Transverse colon (tissue), 4 donors: ENCODE measurements around the gene NSUN3.

Experiments used
- CTCF ChIP-seq, 5 experiments: fragments of 200-600 bp in 3 of 5; fragments of 450-650 bp in 2 of 5; sonication (generic) in 3 of 5; IDR thresholded peaks; 1 replicate in 2 of 5; 2 replicates in 3 of 5; pipeline ENCODE4 v1.5.1; 2016 to 2017; ENCODE audit warnings: antibody characterized with exemption in 5 of 5, inconsistent platforms in 3 of 5, mild to moderate bottlenecking in 2 of 5, moderate library complexity in 1 of 5
- POLR2A ChIP-seq: fragments of 450-650 bp; IDR thresholded peaks from one replicate; pipeline ENCODE4 v1.6.1; 2016; ENCODE audit warnings: antibody characterized with exemption, mild to moderate bottlenecking, moderate library complexity
- POLR2AphosphoS5 ChIP-seq, 3 donors: sonication (generic); formaldehyde crosslinking; IDR thresholded peaks; one replicate each; pipeline ENCODE4 v1.6.1; 2016; ENCODE audit warnings: antibody characterized with exemption in 3 of 3

DNA sequence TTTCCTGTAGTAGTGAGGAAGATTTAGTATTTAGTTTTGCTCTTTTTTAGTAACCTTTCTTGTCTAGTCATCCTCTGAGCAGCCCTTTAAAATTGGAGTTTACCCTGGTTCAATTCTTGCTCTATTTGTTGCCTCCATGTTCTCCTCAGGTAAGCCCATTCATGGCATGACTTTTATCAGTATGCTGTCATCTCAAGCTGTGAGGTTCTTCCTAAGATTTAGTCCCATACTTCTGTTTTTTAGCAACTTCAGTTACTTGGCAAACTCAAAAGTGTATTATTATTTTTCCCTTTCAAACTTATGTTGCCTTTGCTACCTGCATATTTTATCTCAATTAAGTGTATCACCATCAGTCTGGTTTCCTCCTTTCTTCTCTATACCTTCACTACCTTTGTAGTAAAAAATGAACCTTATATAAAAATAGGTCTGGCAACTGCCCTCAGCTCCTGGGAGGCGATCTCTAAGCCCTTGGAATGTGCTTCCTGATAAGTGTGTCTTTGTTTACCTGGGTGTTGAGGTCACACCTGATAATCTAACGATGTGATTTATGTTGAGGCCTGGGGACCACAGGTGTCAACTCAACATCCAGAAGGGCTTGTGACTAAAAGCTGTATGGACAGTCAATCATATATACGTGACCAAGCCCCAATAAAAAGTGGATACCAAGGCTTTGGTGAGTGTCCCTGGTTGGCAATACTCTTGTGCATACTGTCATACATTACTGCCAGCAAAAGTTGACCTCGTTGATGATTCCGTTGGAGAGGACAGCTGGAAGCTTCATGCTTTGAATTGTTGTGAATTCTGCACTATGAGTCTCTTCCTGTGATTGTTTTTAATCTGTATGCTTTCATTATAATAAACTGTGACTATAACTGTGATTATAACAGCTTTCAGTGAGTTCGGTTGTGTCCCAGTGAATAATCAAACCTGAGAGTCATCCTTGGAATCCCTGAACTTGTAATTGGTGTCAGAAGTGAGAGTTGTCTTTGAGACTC, 3.9 kb downstream of the NSUN3 start:
- no peak for TF ChIP-seq CTCF (IDR thresholded peaks at IDR 0.05)
- TF ChIP-seq POLR2AphosphoS5 (IDR thresholded peaks at IDR 0.05) = no peak
- no peak for TF ChIP-seq POLR2A
